GM21423 (cell line): ENCODE results near the gene PPP6R2.
"Not testable (repeated sequence)": the region's sequence is repeated elsewhere in the genome, so short reads cannot be mapped to it uniquely, and the experiment has no call there.

Source experiments
- ATAC-seq: cut with Tn5 transposase; IDR thresholded peaks from one replicate; pipeline ENCODE4 v1.9.1; 2021; ENCODE audit warnings: mild to moderate bottlenecking, moderate library complexity; ENCODE audit not compliant: unreplicated experiment

The PPP6R2 gene

DNA sequence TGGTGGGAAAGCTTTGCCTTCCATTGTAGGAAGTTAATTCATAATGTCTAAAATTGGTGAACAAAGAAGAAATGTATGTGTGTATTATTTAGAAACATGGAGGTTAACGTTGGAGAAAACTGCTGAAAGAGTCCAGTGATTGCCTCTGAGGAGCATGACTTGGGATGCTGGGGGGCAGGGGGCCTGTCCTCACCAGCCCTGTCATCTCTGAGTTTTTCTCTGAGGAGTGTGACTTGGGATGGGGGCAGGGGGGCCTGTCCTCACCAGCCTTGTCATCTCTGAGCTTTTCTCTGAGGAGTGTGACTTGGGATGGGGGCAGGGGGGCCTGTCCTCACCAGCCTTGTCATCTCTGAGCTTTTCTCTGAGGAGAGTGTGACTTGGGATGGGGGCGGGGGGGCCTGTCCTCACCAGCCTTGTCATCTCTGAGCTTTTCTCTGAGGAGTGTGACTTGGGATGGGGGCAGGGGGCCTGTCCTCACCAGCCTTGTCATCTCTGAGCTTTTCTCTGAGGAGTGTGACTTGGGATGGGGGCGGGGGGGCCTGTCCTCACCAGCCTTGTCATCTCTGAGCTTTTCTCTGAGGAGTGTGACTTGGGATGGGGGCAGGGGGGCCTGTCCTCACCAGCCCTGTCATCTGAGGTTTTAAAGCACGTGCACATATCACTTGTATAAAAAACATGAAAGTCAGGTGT lies 54.4 kb downstream of the PPP6R2 start:
- not testable (repeated sequence) for ATAC-seq

GRCh38 chr22:50398831-50399648 lies 55.9 kb downstream of the PPP6R2 start:
- no peak for ATAC-seq

GRCh38 chr22:50399751-50400331 lies 56.7 kb downstream of the PPP6R2 start:
- ATAC-seq = no peak

DNA sequence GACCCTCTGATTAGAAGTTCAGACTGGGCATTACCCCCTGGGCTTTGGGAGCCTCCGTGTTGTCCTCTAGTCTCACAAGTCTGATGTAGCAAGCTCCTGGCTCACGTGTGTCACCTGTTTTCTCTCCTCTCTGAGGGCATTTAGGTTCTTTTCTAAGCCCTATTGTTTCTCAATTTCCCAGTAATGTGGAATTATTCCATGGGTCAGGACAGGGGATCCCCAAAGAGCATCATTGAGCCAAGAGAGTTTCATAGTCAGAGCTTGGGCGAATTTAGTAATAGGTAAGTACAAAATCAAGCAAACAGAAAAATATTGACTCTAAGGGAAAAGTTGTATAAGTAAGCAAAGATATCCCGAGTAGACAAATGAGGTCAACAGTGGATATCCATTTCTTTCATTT lies 57.3 kb downstream of the PPP6R2 start:
- no peak for ATAC-seq

DNA sequence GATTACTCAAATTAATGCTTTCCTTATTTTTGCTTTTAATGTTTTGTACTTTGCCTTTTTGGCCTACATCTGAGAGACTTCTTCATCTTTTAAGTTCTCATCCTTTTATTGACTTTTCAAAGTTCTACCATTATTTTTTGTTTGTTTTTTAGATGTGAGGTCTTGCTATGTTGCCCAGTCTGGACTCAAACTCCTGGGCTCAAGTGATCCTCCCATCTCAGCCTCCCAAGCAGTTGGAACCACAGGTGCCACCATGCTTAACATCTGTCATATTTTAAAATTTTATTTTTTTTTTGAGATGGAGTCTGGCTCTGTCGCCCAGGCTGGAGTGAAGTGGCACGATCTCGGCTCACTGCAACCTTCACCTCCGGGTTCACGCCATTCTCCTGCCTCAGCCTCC lies 57.8 kb downstream of the PPP6R2 start:
- no peak for ATAC-seq

- no peak for ATAC-seq
These were observed 58.8 kb downstream of the PPP6R2 start for GRCh38 chr22:50401907-50402306.

DNA sequence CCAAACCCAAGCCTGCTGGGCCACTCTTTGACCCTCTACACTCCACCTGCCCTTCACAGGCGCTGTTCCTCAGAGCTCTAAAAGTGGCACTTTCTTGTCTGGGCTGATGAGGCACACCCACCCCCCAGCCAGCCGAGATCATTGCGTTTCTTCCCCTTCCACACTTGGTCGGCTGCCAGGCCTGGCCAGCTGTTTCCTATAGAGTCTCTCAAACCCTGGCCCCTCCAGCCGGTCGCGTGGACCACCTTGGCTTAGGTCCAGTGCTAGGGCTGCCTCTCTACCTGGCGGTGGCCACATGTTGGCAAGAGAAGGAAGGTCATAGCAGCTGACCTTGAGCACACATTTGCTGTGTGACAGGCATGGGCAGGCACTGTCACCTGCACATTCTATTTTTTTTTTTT lies 60.6 kb downstream of the PPP6R2 start:
- ATAC-seq = no peak

DNA sequence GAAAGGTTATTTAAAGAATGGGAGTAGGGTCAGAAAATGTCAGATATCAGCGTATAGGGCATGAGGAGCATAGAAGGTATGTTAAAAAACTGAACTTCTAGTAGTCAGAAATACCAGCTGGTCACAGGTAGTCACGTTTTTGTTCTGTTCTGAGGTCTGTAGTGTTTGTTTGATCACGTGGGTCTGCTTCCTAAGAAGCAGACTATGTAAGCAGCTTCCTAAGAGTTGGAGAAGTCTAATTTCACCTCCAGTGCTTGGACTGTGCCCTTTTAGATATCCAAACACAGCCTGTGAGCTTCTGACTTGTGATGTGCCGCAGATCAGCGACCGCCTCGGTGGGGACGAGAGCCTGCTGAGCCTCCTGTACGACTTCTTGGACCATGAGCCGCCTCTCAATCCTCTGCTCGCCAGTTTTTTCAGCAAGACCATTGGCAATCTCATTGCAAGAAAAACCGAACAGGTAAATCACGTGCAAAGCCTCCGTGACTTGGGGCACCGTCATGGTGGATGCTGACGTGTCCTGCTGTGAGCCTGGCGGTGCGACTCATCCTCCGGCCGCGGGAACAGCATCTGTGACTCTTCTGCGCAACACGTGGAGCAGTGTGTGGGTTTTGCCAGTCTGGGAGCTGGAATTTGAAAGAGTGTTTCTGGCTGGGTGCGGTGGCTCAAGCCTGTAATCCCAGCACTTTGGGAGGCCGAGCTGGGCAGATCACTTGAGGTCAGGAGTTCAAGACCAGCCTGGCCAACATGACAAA lies 63.5 kb downstream of the PPP6R2 start:
- no peak for ATAC-seq

DNA sequence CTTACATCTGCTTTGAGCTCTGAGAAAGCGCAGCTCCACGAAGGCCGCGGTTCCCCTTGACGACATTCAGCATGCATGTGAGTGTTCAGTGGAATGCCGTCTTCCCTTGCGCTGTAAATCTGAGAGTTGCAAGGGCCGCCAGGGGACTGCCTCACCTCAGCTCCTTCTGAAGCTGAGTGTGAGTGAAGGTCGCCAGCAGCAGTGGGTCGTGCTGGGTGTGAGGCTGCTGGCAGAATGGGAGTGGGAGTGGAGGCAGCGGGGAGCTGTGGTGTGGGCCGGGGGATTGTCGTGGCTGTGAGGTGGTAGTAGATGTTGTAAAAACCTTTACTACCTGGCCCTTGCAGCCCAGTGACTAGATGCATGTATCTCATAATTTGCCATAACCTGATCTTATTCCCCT lies 65.2 kb downstream of the PPP6R2 start:
- ATAC-seq = no peak

DNA sequence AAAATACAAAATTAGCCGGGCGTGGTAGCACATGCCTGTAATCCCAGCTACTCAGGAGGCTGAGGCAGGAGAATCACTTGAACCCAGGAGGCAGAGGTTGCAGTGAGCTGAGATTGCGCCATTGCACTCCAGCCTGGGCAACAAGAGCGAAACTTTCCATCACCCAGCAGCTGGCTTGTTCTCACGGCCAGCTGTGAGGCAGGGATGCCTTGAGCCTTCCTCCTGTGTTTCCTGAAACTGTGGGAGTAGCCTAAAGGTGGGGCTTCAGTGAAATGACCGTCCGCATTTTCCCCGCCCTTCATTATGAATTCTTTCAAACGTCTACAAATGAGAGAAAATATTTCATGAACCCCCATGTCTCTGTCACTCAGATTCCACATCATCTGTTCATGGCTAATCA lies 65.8 kb downstream of the PPP6R2 start:
- ATAC-seq = not testable (repeated sequence)

- no peak for ATAC-seq
These were observed 71.5 kb downstream of the PPP6R2 start for GRCh38 chr22:50414476-50415248.

- ATAC-seq = no peak
These were observed 72.3 kb downstream of the PPP6R2 start for GRCh38 chr22:50415426-50415825.

GRCh38 chr22:50416996-50417395 lies 73.9 kb downstream of the PPP6R2 start:
- ATAC-seq = no peak

GRCh38 chr22:50417411-50418210 lies 74.5 kb downstream of the PPP6R2 start:
- no peak for ATAC-seq

DNA sequence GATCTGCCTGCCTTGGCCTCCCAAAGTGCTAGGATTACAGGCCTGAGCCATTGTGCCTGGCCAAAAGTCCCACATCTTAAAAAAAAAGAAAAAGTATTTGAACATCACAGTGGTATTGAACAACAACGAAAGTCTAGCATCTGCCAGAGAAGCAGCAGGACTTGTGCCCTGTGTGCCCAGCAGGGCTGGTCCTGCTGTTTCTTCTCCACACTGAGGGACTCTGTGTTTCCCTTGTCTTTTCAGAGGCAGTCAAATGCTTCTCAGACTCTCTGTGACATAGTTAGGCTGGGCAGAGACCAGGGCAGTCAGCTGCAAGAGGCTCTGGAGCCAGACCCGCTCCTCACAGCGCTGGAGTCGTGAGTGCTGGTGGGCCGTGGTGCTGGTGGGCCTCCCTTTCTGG lies 75.5 kb downstream of the PPP6R2 start:
- no peak for ATAC-seq

- no peak for ATAC-seq
These were observed 76.0 kb downstream of the PPP6R2 start for GRCh38 chr22:50419116-50419515.

DNA sequence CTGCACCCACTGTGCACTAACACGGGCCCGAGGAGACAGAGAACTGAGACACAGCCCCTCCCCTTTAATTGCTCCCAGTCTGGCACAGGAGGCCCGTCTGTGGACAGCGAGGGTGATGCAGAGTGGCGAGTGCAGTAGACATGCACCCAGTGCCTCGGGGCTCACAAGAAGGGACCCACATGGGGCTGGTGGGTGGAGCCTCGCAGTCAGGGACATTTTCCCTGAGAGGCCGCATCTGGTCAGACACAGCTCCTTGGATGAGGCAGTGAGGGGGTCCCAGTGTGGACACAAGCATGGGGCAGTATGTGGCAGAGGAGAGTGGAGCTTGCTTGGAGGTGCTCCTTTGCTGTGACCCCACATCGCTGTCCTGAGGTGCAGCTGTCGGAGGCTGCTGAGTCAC lies 76.9 kb downstream of the PPP6R2 start:
- no peak for ATAC-seq

DNA sequence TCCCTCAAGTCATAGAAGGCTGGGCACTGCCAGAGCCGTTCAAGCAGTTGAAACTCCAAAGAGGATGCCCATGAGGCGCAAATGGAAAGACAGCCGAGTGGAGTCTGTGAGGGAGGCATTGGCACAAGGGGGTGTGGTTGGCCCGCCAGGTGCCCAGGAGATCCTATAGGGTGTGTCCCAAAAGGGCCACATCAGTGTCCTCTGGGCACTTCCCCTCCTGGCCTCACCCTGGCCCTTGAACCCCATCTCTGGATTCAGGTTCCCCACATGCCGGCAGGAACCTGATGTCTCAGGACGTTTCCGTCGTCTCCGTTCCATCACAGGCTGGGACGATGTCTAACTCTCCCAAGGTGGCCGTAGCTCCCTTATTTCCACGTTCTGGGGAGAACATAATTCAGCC lies 77.5 kb downstream of the PPP6R2 start:
- no peak for ATAC-seq

GRCh38 chr22:50422046-50422445 lies 78.9 kb downstream of the PPP6R2 start:
- ATAC-seq = no peak
